ENCODE data around the gene CDK19.
"Not testable (repeated sequence)": the region's sequence is repeated elsewhere in the genome, so short reads cannot be mapped to it uniquely, and the experiment has no call there.

The CDK19 gene

GRCh38 chr6:110587328-110587727 lies 227.9 kb downstream of the CDK19 start:
- DNase-seq (ENCODE audit: low read depth) = no peak
- no peak for TF ChIP-seq CTCF (IDR thresholded peaks at IDR 0.05; ENCODE audit: insufficient read depth, low read depth, low read length, missing control alignments)
- H3K4me3 ChIP-seq (ENCODE audit: low read depth, low read length) = no peak overlapping the region

GRCh38 chr6:110581679-110582078 lies 233.6 kb downstream of the CDK19 start:
- no peak for TF ChIP-seq CTCF (IDR thresholded peaks at IDR 0.05; ENCODE audit: insufficient read depth, low read depth, low read length, missing control alignments)
- no peak for DNase-seq (ENCODE audit: low read depth)
- no peak overlapping the region for H3K4me3 ChIP-seq (ENCODE audit: low read depth, low read length)

- not testable (repeated sequence) for H3K4me3 ChIP-seq (ENCODE audit: low read depth, low read length); DNase-seq (ENCODE audit: low read depth)
These were observed 237.6 kb downstream of the CDK19 start for GRCh38 chr6:110577596-110578167.

- no peak for DNase-seq (ENCODE audit: low read depth)
- no peak for TF ChIP-seq CTCF (IDR thresholded peaks at IDR 0.05; ENCODE audit: insufficient read depth, low read depth, low read length, missing control alignments)
- no peak overlapping the region for H3K4me3 ChIP-seq (ENCODE audit: low read depth, low read length)
These were observed 239.3 kb downstream of the CDK19 start for GRCh38 chr6:110575925-110576463.

GRCh38 chr6:110574817-110575216 lies 240.5 kb downstream of the CDK19 start:
- no peak for DNase-seq (ENCODE audit: low read depth)
- no peak for TF ChIP-seq CTCF (IDR thresholded peaks at IDR 0.05; ENCODE audit: insufficient read depth, low read depth, low read length, missing control alignments)
- no peak overlapping the region for H3K4me3 ChIP-seq (ENCODE audit: low read depth, low read length)

GRCh38 chr6:110573537-110573936 lies 241.7 kb downstream of the CDK19 start:
- no peak for TF ChIP-seq CTCF (IDR thresholded peaks at IDR 0.05; ENCODE audit: insufficient read depth, low read depth, low read length, missing control alignments)
- H3K4me3 ChIP-seq (ENCODE audit: low read depth, low read length) = no peak overlapping the region
- no peak for DNase-seq (ENCODE audit: low read depth)

- no peak for TF ChIP-seq CTCF (IDR thresholded peaks at IDR 0.05; ENCODE audit: insufficient read depth, low read depth, low read length, missing control alignments)
- DNase-seq (ENCODE audit: low read depth) = no peak
- no peak overlapping the region for H3K4me3 ChIP-seq (ENCODE audit: low read depth, low read length)
These were observed 242.1 kb downstream of the CDK19 start for GRCh38 chr6:110573136-110573535.

All from GM12865 (cell line).